PC-3 (cell line): Measurements from ENCODE around the gene DMD. TPM values are rescaled to one million over a fixed set of nuclear protein-coding genes. Genes with fewer than 3 reads are reported as not detected.

Experiments used
- ATAC-seq: fragments of 200-7000 bp; cut with Tn5 transposase; 2 replicates; pipeline ENCODE4 v1.9.1; 2020; ENCODE audit warnings: mild to moderate bottlenecking, moderate library complexity
- BruUV-seq: library from RNA; stranded (reverse); fragments of 400-500 nt; replicated peaks from 2 replicates; lab custom pipeline; 2021; lab: Mats Ljungman, UMichigan
- CTCF ChIA-PET: fragments of 300-600 bp; sonication (Branson Sonifier 250); formaldehyde crosslinking; loops from one replicate; lab custom pipeline; 2022; ENCODE audit warnings: antibody characterized with exemption; lab: Charles Lee
- POLR2A ChIA-PET: fragments of 300-600 bp; sonication (Branson Sonifier 250); formaldehyde crosslinking; loops from one replicate; lab custom pipeline; 2022; ENCODE audit warnings: antibody characterized with exemption; ENCODE audit not compliant: unreplicated experiment; lab: Charles Lee
- DNase-seq: peaks from one replicate; pipeline ENCODE4 v3.0.0-alpha.2; 2015
- H2AFZ ChIP-seq: fragments of 300-600 bp; sonication (generic); 2 replicates; pipeline ENCODE4 v1.6.0; 2016; ENCODE audit warnings: antibody characterized with exemption, low read length
- H3F3A ChIP-seq: fragments of 300-600 bp; sonication (generic); one replicate; pipeline ENCODE4 v1.6.0; 2017; ENCODE audit warnings: antibody characterized with exemption, low read length, control low read depth, mild to moderate bottlenecking; ENCODE audit not compliant: unreplicated experiment
- H3K27ac ChIP-seq: fragments of 300-600 bp; sonication (generic); 2 replicates; pipeline ENCODE4 v1.5.1; 2016; ENCODE audit warnings: mild to moderate bottlenecking, low read length
- H3K27me3 ChIP-seq: fragments of 300-600 bp; sonication (generic); 2 replicates; pipeline ENCODE4 v1.6.1; 2016; ENCODE audit warnings: low read length, mixed read lengths
- H3K36me3 ChIP-seq: fragments of 300-600 bp; sonication (generic); 2 replicates; pipeline ENCODE4 v1.6.1; 2016; ENCODE audit warnings: low read depth, mixed run types, low read length, mixed read lengths
- H3K4me1 ChIP-seq: fragments of 300-600 bp; sonication (generic); 2 replicates; pipeline ENCODE4 v1.5.1; 2016; ENCODE audit warnings: low read length; ENCODE audit not compliant: insufficient read depth
- H3K4me2 ChIP-seq: fragments of 300-600 bp; sonication (generic); 2 replicates; pipeline ENCODE4 v1.6.0; 2016; ENCODE audit warnings: low read length
- H3K4me3 ChIP-seq: fragments of 300-600 bp; sonication (generic); 2 replicates; pipeline ENCODE4 v1.5.1; 2016; ENCODE audit warnings: mild to moderate bottlenecking, low read length, mixed read lengths
- H3K79me2 ChIP-seq: fragments of 300-600 bp; sonication (generic); 2 replicates; pipeline ENCODE4 v1.6.1; 2017; ENCODE audit warnings: low read length, mixed read lengths
- H3K9ac ChIP-seq: fragments of 300-600 bp; sonication (generic); 2 replicates; pipeline ENCODE4 v1.6.0; 2016; ENCODE audit warnings: mild to moderate bottlenecking, low read length
- H3K9me2 ChIP-seq: fragments of 300-600 bp; sonication (generic); replicated peaks from 2 replicates; pipeline ENCODE4 v1.6.1; 2016; ENCODE audit warnings: mixed run types, low read length, mixed read lengths
- H3K9me3 ChIP-seq: fragments of 300-600 bp; sonication (generic); 2 replicates; pipeline ENCODE4 v1.6.1; 2016; ENCODE audit warnings: low read length, mixed read lengths
- H4K20me1 ChIP-seq: fragments of 300-600 bp; sonication (generic); 2 replicates; pipeline ENCODE4 v1.6.1; 2016; ENCODE audit warnings: low read length, mixed read lengths
- CTCF ChIP-seq: fragments of 300-600 bp; sonication (generic); conservative IDR thresholded peaks from 2 replicates; pipeline ENCODE4 v1.5.1; 2017; ENCODE audit warnings: antibody characterized with exemption, low read depth, mild to moderate bottlenecking, low read length
- EZH2 ChIP-seq: fragments of 300-600 bp; sonication (generic); IDR thresholded peaks from one replicate; pipeline ENCODE4 v1.6.1; 2017; ENCODE audit warnings: antibody characterized with exemption, mild to moderate bottlenecking, low read length; ENCODE audit not compliant: unreplicated experiment
- EZH2phosphoT487 ChIP-seq: fragments of 300-600 bp; sonication (generic); IDR thresholded peaks from 2 replicates; pipeline ENCODE4 v1.6.1; 2018; ENCODE audit warnings: mild to moderate bottlenecking, antibody characterized with exemption, low read length, borderline replicate concordance
- intact Hi-C: fragments of 100-400 bp; cut with micrococcal nuclease; formaldehyde crosslinking; loops from 2 replicates; pipeline ENCODE4 v1.9.0; 2023
- total RNA-seq: library from RNA; depleted of rRNA; stranded (reverse); fragments of >200 nt; gene quantifications from 2 replicates; pipeline ENCODE4 v1.2.3, GENCODE V29; 2014

DMD gene
- total RNA-seq, 1 experiment from 2014 or later, result not detected

- no peaks in the 10 kb centered on the region for H3K79me2 ChIP-seq
- ATAC-seq (no peak), DNase-seq (no peak)
- H3K9me2 ChIP-seq, result no peaks in the 10 kb centered on the region
- H3K9me3 ChIP-seq, result no peaks in the 10 kb centered on the region
- no peak overlapping the region for H3K9ac ChIP-seq
- CTCF ChIA-PET, result no interaction called here
- POLR2A ChIA-PET, result no interaction called here
- BruUV-seq, result no TSS peak
- H3K27me3 ChIP-seq, result no peaks in the 10 kb centered on the region
- no peak overlapping the region for H3K4me3 ChIP-seq
- intact Hi-C loops, result no loop called here
- H3K36me3 ChIP-seq, result no peaks in the 10 kb centered on the region
- H3K4me2 ChIP-seq, result no peak overlapping the region
- no peak overlapping the region for H3K27ac ChIP-seq
- no peak overlapping the region for H2AFZ ChIP-seq
- no peaks in the 10 kb centered on the region for H4K20me1 ChIP-seq
- H3F3A ChIP-seq, result no peaks in the 10 kb centered on the region
- TF ChIP-seq EZH2phosphoT487, result no peak
- H3K4me1 ChIP-seq, result no peaks in the 10 kb centered on the region
Observed at GRCh38 chrX:33109858-33110257, 101.5 kb downstream of the DMD start.

GRCh38 chrX:33106737-33107136 lies 104.6 kb downstream of the DMD start:
- Histone ChIP-seq H3K4me3 (no peak overlapping the region), H3K4me1 (no peaks in the 10 kb centered on the region), H3K27ac (no peak overlapping the region), H3K4me2 (no peak overlapping the region), H3K9me2 (no peaks in the 10 kb centered on the region), H2AFZ (no peak overlapping the region), H3K79me2 (no peaks in the 10 kb centered on the region), H3F3A (no peaks in the 10 kb centered on the region), H3K36me3 (no peaks in the 10 kb centered on the region), H3K9ac (no peak overlapping the region), H3K9me3 (no peaks in the 10 kb centered on the region), H4K20me1 (no peaks in the 10 kb centered on the region), H3K27me3 (no peaks in the 10 kb centered on the region)
- ChIA-PET POLR2A (no interaction called here), CTCF (no interaction called here)
- DNase-seq (no peak), ATAC-seq (no peak)
- no TSS peak for BruUV-seq
- TF ChIP-seq EZH2phosphoT487 (no peak), EZH2 (no peak), CTCF (no peak)
- intact Hi-C loops, result no loop called here

GRCh38 chrX:33095079-33095478 lies 116.3 kb downstream of the DMD start:
- Histone ChIP-seq H3K4me2 (no peak overlapping the region), H3K9ac (no peak overlapping the region), H2AFZ (no peak overlapping the region), H3K27me3 (no peaks in the 10 kb centered on the region), H3K9me2 (no peaks in the 10 kb centered on the region), H3K79me2 (no peaks in the 10 kb centered on the region), H3K4me1 (no peaks in the 10 kb centered on the region), H3F3A (no peaks in the 10 kb centered on the region), H3K4me3 (no peak overlapping the region), H3K36me3 (no peaks in the 10 kb centered on the region), H4K20me1 (no peaks in the 10 kb centered on the region), H3K27ac (no peak overlapping the region), H3K9me3 (no peaks in the 10 kb centered on the region)
- CTCF ChIA-PET, result no interaction called here
- TF ChIP-seq EZH2, result no peak
- TF ChIP-seq CTCF, result no peak
- TF ChIP-seq EZH2phosphoT487, result no peak
- intact Hi-C loops, result no loop called here
- no TSS peak for BruUV-seq
- DNase-seq (no peak), ATAC-seq (no peak)
- POLR2A ChIA-PET, result no interaction called here
